Loucy (cell line): ENCODE data around the gene CCDC141.

Source experiments
- H2AFZ ChIP-seq: fragments of 200-600 bp; sonication (generic); 2 replicates; pipeline ENCODE4 v1.6.0; 2016; ENCODE audit warnings: antibody characterized with exemption, mild to moderate bottlenecking, low read length, moderate library complexity
- H3F3A ChIP-seq: fragments of 200-600 bp; 2 replicates; pipeline ENCODE4 v1.6.0; 2016; ENCODE audit warnings: antibody characterized with exemption, low read depth, mild to moderate bottlenecking
- H3K27me3 ChIP-seq: fragments of 200-600 bp; sonication (generic); 2 replicates; pipeline ENCODE4 v1.6.1; 2014; ENCODE audit warnings: low read length, mild to moderate bottlenecking; ENCODE audit not compliant: insufficient read depth, poor library complexity, severe bottlenecking
- H3K36me3 ChIP-seq: fragments of 200-600 bp; sonication (generic); 2 replicates; pipeline ENCODE4 v1.6.1; 2016; ENCODE audit warnings: low read length; ENCODE audit not compliant: insufficient read depth
- H3K4me1 ChIP-seq: fragments of 200-600 bp; sonication (generic); 2 replicates; pipeline ENCODE4 v1.5.1; 2014; ENCODE audit warnings: low read length, mild to moderate bottlenecking; ENCODE audit not compliant: insufficient read depth, poor library complexity, severe bottlenecking
- H3K4me2 ChIP-seq: fragments of 200-600 bp; sonication (generic); 2 replicates; pipeline ENCODE4 v1.6.0; 2014; ENCODE audit warnings: antibody characterized with exemption, low read length, low read depth, mild to moderate bottlenecking; ENCODE audit not compliant: poor library complexity, severe bottlenecking
- H3K4me3 ChIP-seq: fragments of 200-600 bp; sonication (generic); 2 replicates; pipeline ENCODE4 v1.5.1; 2014; ENCODE audit warnings: low read length, mild to moderate bottlenecking, mixed read lengths; ENCODE audit not compliant: poor library complexity, severe bottlenecking
- H3K79me2 ChIP-seq: fragments of 200-600 bp; sonication (generic); 2 replicates; pipeline ENCODE4 v1.6.1; 2014; ENCODE audit warnings: low read length; ENCODE audit not compliant: insufficient read depth
- H3K9ac ChIP-seq: fragments of 200-600 bp; sonication (generic); 2 replicates; pipeline ENCODE4 v1.6.0; 2014; ENCODE audit warnings: mild to moderate bottlenecking, low read depth, low read length, moderate library complexity; ENCODE audit not compliant: poor library complexity, severe bottlenecking
- H3K9me2 ChIP-seq: fragments of 200-600 bp; sonication (generic); replicated peaks from 2 replicates; pipeline ENCODE4 v1.6.1; 2016; ENCODE audit warnings: low read depth, low read length, mixed read lengths
- H3K9me3 ChIP-seq: fragments of 200-600 bp; sonication (generic); 2 replicates; pipeline ENCODE4 v1.6.1; 2014; ENCODE audit warnings: mild to moderate bottlenecking, antibody characterized with exemption, low read length, low read depth; ENCODE audit not compliant: insufficient read depth
- H4K20me1 ChIP-seq: fragments of 200-600 bp; sonication (generic); 2 replicates; pipeline ENCODE4 v1.6.0; 2014; ENCODE audit warnings: antibody characterized with exemption, low read length, mild to moderate bottlenecking; ENCODE audit not compliant: insufficient read depth, poor library complexity, severe bottlenecking
- CTCF ChIP-seq: fragments of 200-600 bp; sonication (generic); conservative IDR thresholded peaks from 2 replicates; pipeline ENCODE4 v1.5.1; 2014; ENCODE audit warnings: mild to moderate bottlenecking, antibody characterized with exemption, low read length
- EZH2phosphoT487 ChIP-seq: fragments of 200-600 bp; IDR thresholded peaks from 2 replicates; pipeline ENCODE4 v1.6.1; 2018; ENCODE audit warnings: antibody characterized with exemption, mild to moderate bottlenecking, moderate library complexity, borderline replicate concordance

Gene CCDC141

GRCh38 chr2:178933493-178933892, 116.4 kb downstream of the CCDC141 start:
- H3K36me3 ChIP-seq = no peaks in the 10 kb centered on the region
- TF ChIP-seq EZH2phosphoT487 (no peak), CTCF (no peak)
- H3K9me2 ChIP-seq = no peaks in the 10 kb centered on the region
- no peaks in the 10 kb centered on the region for H3F3A ChIP-seq
- no peak overlapping the region for H2AFZ ChIP-seq
- no peaks in the 10 kb centered on the region for H4K20me1 ChIP-seq
- H3K27me3 ChIP-seq = no peaks in the 10 kb centered on the region
- H3K9ac ChIP-seq = no peak overlapping the region
- no peak overlapping the region for H3K4me3 ChIP-seq
- H3K79me2 ChIP-seq = no peaks in the 10 kb centered on the region
- H3K4me1 ChIP-seq = no peaks in the 10 kb centered on the region
- no peaks in the 10 kb centered on the region; the same call in 1 of the 2 replicates for H3K9me3 ChIP-seq
- no peak overlapping the region for H3K4me2 ChIP-seq

GRCh38 chr2:178928077-178928476, 121.9 kb downstream of the CCDC141 start:
- Histone ChIP-seq H3K9me3 (no peaks in the 10 kb centered on the region; the same call in 1 of the 2 replicates), H3K27me3 (no peaks in the 10 kb centered on the region), H3F3A (no peaks in the 10 kb centered on the region), H2AFZ (no peak overlapping the region), H3K9me2 (no peaks in the 10 kb centered on the region), H3K4me2 (no peak overlapping the region), H3K4me3 (no peak overlapping the region), H3K79me2 (no peaks in the 10 kb centered on the region), H3K36me3 (no peaks in the 10 kb centered on the region), H4K20me1 (no peaks in the 10 kb centered on the region), H3K4me1 (no peaks in the 10 kb centered on the region), H3K9ac (no peak overlapping the region)
- TF ChIP-seq CTCF (no peak), EZH2phosphoT487 (no peak)

- H3K9me2 ChIP-seq = no peaks in the 10 kb centered on the region
- H3F3A ChIP-seq = no peaks in the 10 kb centered on the region
- H3K4me3 ChIP-seq = no peak overlapping the region
- H3K9ac ChIP-seq = no peak overlapping the region
- no peaks in the 10 kb centered on the region for H3K27me3 ChIP-seq
- no peaks in the 10 kb centered on the region for H4K20me1 ChIP-seq
- no peak overlapping the region for H2AFZ ChIP-seq
- H3K9me3 ChIP-seq = no peaks in the 10 kb centered on the region; the same call in 1 of the 2 replicates
- no peaks in the 10 kb centered on the region for H3K36me3 ChIP-seq
- H3K79me2 ChIP-seq = no peaks in the 10 kb centered on the region
- H3K4me2 ChIP-seq = no peak overlapping the region
- TF ChIP-seq CTCF (no peak), EZH2phosphoT487 (no peak)
- peaks cover 7% of the 10 kb centered on the region for H3K4me1 ChIP-seq
Measured at GRCh38 chr2:178927173-178927572, 122.8 kb downstream of the CCDC141 start.
